DND-41 (cell line): ENCODE results near the gene TTC12.

Experiments
- ATAC-seq: fragments of 200-7000 bp; cut with Tn5 transposase; 3 replicates; pipeline ENCODE4 v1.9.1; 2021; ENCODE audit warnings: low read depth; ENCODE audit not compliant: insufficient read depth
- DNase-seq: peaks from one replicate; pipeline ENCODE4 v3.0.0-alpha.2; 2020
- H2AFZ ChIP-seq: 2 replicates; pipeline ENCODE4 v1.6.0; 2012; ENCODE audit warnings: low read depth, low read length
- H3K27ac ChIP-seq: 2 replicates; pipeline ENCODE4 v1.5.1; 2012; ENCODE audit warnings: low read length, inconsistent platforms
- H3K27me3 ChIP-seq: fragments of 200-600 bp; sonication (generic); 2 replicates; pipeline ENCODE4 v1.6.0; 2012; ENCODE audit warnings: low read length, mild to moderate bottlenecking, inconsistent platforms; ENCODE audit not compliant: insufficient read depth, poor library complexity
- H3K36me3 ChIP-seq: 2 replicates; pipeline ENCODE4 v1.5.1; 2012; ENCODE audit warnings: low read length, inconsistent platforms; ENCODE audit not compliant: insufficient read depth
- H3K4me1 ChIP-seq: 2 replicates; pipeline ENCODE4 v1.5.1; 2012; ENCODE audit warnings: mild to moderate bottlenecking, low read length; ENCODE audit not compliant: insufficient read depth
- H3K4me2 ChIP-seq: 2 replicates; pipeline ENCODE4 v1.6.0; 2012; ENCODE audit warnings: mild to moderate bottlenecking, moderate library complexity, low read length, inconsistent platforms; ENCODE audit not compliant: insufficient read depth
- H3K4me3 ChIP-seq, 2 experiments: fragments of 200-600 bp in 1 of 2; shearing (Covaris generic) in 1 of 2; 2 replicates each; pipeline ENCODE4 v1.5.1; 2012 to 2016; ENCODE audit warnings: inconsistent platforms in 2 of 2, low read length in 2 of 2, mild to moderate bottlenecking in 2 of 2, low read depth in 1 of 2, moderate library complexity in 1 of 2
- H3K79me2 ChIP-seq: 2 replicates; pipeline ENCODE4 v1.6.0; 2012; ENCODE audit warnings: low read length, inconsistent platforms; ENCODE audit not compliant: insufficient read depth
- H3K9ac ChIP-seq: 2 replicates; pipeline ENCODE4 v1.6.0; 2012; ENCODE audit warnings: low read depth, mild to moderate bottlenecking, inconsistent platforms, low read length, moderate library complexity
- H3K9me3 ChIP-seq: 2 replicates; pipeline ENCODE4 v1.5.1; 2012; ENCODE audit warnings: low read length, moderate library complexity, mild to moderate bottlenecking, inconsistent platforms; ENCODE audit not compliant: insufficient read depth, severe bottlenecking
- H4K20me1 ChIP-seq: 2 replicates; pipeline ENCODE4 v1.6.0; 2012; ENCODE audit warnings: low read length; ENCODE audit not compliant: insufficient read depth
- CTCF ChIP-seq: IDR thresholded peaks from 2 replicates; pipeline ENCODE4 v1.5.1; 2012; ENCODE audit warnings: borderline replicate concordance, low read length, moderate library complexity, mild to moderate bottlenecking; ENCODE audit not compliant: poor library complexity, severe bottlenecking; ENCODE audit errors: extremely low read depth
- EZH2 ChIP-seq: IDR thresholded peaks from 3 replicates; pipeline ENCODE4 v1.6.1; 2012; ENCODE audit warnings: borderline replicate concordance, low read depth, mild to moderate bottlenecking, moderate library complexity, low read length, inconsistent platforms; ENCODE audit not compliant: severe bottlenecking

TTC12 gene

GRCh38 chr11:113324250-113324649 is 9.9 kb downstream of the TTC12 start:
- H3K36me3 ChIP-seq = no peaks in the 10 kb centered on the region
- H3K27ac ChIP-seq = no peak overlapping the region
- H3K4me3 ChIP-seq = no peak overlapping the region
- ATAC-seq (no peak), DNase-seq (no peak)
- H3K4me1 ChIP-seq = no peaks in the 10 kb centered on the region
- no peak overlapping the region for H3K4me2 ChIP-seq
- H3K27me3 ChIP-seq = peaks cover 3% of the 10 kb centered on the region
- no peaks in the 10 kb centered on the region for H4K20me1 ChIP-seq
- no peak for TF ChIP-seq EZH2
- no peak for TF ChIP-seq CTCF
- no peak overlapping the region for H3K9ac ChIP-seq
- no peak overlapping the region for H2AFZ ChIP-seq
- no peaks in the 10 kb centered on the region for H3K79me2 ChIP-seq
- no peaks in the 10 kb centered on the region for H3K9me3 ChIP-seq

GRCh38 chr11:113329725-113330124 is 15.3 kb downstream of the TTC12 start:
- no peak overlapping the region for H3K4me3 ChIP-seq
- H3K36me3 ChIP-seq = no peaks in the 10 kb centered on the region
- no peak overlapping the region for H3K9ac ChIP-seq
- H3K4me1 ChIP-seq = no peaks in the 10 kb centered on the region
- no peak overlapping the region for H3K4me2 ChIP-seq
- H4K20me1 ChIP-seq = no peaks in the 10 kb centered on the region
- DNase-seq (no peak), ATAC-seq (no peak)
- H3K9me3 ChIP-seq = no peaks in the 10 kb centered on the region
- H3K27ac ChIP-seq = no peak overlapping the region
- no peaks in the 10 kb centered on the region for H3K79me2 ChIP-seq
- TF ChIP-seq EZH2 = no peak
- H3K27me3 ChIP-seq = peaks cover 3% of the 10 kb centered on the region
- no peak overlapping the region for H2AFZ ChIP-seq

GRCh38 chr11:113331441-113331840 is 17.1 kb downstream of the TTC12 start:
- no peak overlapping the region for H3K9ac ChIP-seq

GRCh38 chr11:113332023-113332422 is 17.6 kb downstream of the TTC12 start:
- no peak overlapping the region for H3K4me3 ChIP-seq
- DNase-seq (no peak), ATAC-seq (no peak)
- no peak overlapping the region for H2AFZ ChIP-seq
- TF ChIP-seq CTCF (no peak), EZH2 (no peak)
- H3K27me3 ChIP-seq = no peaks in the 10 kb centered on the region
- no peak overlapping the region for H3K4me2 ChIP-seq
- H4K20me1 ChIP-seq = no peaks in the 10 kb centered on the region
- no peaks in the 10 kb centered on the region for H3K4me1 ChIP-seq
- H3K27ac ChIP-seq = no peak overlapping the region
- H3K9me3 ChIP-seq = no peaks in the 10 kb centered on the region
- H3K36me3 ChIP-seq = no peaks in the 10 kb centered on the region
- no peaks in the 10 kb centered on the region for H3K79me2 ChIP-seq
- no peak overlapping the region for H3K9ac ChIP-seq

More at GRCh38 chr11:113331441-113331840, 17.1 kb downstream of the TTC12 start:
- ATAC-seq = no peak
- no peaks in the 10 kb centered on the region for H3K79me2 ChIP-seq
- H3K4me3 ChIP-seq = no peak overlapping the region
- H2AFZ ChIP-seq = no peak overlapping the region
- no peaks in the 10 kb centered on the region for H4K20me1 ChIP-seq
- H3K4me2 ChIP-seq = no peak overlapping the region
- no peaks in the 10 kb centered on the region for H3K36me3 ChIP-seq
- DNase-seq = no peak
- H3K9me3 ChIP-seq = no peaks in the 10 kb centered on the region
- H3K27me3 ChIP-seq = peaks cover under 1% of the 10 kb centered on the region
- H3K27ac ChIP-seq = no peak overlapping the region
- H3K4me1 ChIP-seq = no peaks in the 10 kb centered on the region
- TF ChIP-seq EZH2 = no peak
- no peak for TF ChIP-seq CTCF
